NCI-H748 (cell line): Measurements from ENCODE around the gene RBBP8NL.
A peak's percentile ranks its signal among the peaks of the same experiment; 100 is the strongest.

Experiments
- DNase-seq: peaks from one replicate; lab custom pipeline; 2025; ENCODE audit not compliant: unreplicated experiment; lab: John Stamatoyannopoulos, UW

Gene RBBP8NL, protein sequence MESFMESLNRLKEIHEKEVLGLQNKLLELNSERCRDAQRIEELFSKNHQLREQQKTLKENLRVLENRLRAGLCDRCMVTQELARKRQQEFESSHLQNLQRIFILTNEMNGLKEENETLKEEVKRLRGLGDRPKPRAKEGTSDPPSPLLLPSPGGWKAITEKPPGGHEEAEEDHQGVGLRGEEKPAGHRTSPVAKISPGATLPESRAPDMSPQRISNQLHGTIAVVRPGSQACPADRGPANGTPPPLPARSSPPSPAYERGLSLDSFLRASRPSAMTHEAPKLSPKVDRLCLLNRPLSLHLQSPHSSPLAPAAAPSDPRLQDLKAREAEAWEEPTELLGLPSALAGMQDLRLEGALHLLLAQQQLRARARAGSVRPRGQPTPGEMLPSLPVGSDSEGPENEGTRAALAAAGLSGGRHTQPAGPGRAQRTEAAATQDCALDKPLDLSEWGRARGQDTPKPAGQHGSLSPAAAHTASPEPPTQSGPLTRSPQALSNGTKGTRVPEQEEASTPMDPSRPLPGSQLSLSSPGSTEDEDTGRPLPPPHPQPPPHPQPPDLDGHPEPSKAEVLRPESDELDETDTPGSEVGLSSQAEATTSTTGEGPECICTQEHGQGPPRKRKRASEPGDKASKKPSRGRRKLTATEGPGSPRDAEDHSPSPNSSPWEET

DNA sequence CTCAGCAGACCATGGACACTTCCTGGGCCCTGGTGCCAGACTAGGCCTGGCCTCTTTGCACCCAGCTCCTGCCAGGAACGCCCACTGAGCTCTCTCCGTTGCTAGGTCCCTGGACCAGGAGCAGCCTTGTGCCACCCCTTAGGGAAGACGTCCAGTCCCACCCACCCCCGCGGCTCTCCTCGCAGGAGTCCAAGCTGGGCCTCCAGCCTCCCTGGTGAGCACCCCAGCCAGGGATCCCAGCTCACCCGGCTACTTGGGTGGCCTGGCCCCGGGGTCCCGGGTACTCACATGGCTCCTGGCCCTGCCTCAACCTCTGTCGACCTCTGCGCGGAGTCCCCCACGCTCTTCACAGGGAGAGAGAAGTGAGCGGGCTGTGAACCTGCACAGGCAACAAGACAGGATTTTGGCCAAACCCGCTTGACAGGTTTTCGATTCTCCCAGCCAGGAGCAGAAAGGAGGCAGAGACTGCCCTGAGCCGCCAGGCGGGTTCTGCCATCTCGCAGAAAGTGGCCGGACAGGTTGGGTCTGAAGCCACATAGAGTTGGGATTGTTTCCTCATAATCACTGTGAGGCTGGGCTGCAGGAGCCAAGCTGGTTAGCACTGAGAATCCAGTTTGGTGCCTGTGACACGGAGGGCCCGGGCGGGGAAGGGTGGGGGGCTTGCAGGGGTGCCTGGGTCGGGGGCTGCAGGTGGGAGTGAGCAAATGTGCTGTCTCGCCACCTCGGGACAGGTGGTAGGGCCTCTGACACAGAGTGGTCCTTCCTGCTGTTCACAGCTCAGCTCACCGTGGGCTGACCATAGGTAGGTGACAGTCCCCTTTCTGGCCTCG lies at the start of gene RBBP8NL:
Gene RBBP8NL (minus strand): TSS at position 368 of the 830 bp plus-strand sequence. CDS start 7,892 bp downstream, outside the sequence.
- peak; percentile 89 for DNase-seq

DNA sequence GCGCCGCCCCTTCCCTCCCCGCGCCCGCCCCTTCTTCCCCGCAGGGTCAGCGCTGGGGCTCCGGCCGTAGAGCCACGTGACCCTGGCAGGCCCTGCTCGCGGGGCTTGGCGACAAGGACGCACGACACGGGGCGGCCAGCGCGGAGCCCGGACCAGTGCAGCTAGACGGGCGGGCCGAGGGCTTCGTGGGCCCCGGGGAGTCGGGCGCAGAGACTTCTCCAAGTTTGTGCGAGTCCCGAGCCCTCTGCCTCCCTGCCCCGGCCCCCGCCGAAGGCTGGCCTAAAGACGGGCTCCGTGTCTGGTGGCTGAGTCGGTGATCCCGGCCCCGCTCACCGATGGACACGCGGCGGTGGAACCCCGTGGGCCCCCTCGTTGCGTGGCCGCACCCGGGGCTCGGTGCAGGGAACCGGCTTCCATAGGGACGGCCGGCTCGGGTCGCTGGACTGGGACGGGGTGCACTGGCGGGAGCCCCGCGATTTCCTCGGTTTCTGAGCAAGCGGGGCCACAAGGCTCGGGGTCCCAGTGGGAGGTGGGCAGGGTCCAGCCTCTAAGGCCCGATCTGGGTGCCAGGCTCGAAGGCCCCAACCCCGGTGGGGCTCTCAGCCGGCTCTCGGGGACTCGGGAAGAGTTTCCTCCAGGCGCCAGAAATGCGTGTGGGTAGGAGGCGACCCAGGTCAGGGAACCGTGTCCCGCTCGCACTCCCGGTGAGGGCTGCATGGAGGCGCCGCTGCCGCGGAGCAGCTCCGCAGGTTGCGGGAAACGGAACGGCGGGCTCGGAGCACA lies 48.9 kb upstream of the RBBP8NL start:
- DNase-seq, result no peak

DNA sequence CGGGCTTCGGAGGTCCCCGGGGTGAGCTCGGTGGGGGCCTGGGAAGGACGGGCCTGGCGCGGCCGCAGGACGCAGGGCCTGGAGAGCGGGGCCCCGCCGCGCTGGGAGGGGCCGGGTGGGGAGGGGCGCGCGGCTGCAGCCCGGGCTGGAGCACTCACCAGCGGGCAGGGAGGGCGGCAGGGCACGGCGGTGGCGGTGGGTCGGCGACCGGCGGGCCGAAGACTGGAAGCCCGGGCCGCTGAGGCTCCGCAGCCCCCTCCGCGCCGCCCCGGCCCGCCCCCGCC lies 48.4 kb upstream of the RBBP8NL start, which contains the start of gene GATA5:
Gene GATA5 (minus strand): TSS at position 224 of the 284 bp plus-strand sequence. CDS start 474 bp downstream, outside the sequence.
- no peak for DNase-seq

DNA sequence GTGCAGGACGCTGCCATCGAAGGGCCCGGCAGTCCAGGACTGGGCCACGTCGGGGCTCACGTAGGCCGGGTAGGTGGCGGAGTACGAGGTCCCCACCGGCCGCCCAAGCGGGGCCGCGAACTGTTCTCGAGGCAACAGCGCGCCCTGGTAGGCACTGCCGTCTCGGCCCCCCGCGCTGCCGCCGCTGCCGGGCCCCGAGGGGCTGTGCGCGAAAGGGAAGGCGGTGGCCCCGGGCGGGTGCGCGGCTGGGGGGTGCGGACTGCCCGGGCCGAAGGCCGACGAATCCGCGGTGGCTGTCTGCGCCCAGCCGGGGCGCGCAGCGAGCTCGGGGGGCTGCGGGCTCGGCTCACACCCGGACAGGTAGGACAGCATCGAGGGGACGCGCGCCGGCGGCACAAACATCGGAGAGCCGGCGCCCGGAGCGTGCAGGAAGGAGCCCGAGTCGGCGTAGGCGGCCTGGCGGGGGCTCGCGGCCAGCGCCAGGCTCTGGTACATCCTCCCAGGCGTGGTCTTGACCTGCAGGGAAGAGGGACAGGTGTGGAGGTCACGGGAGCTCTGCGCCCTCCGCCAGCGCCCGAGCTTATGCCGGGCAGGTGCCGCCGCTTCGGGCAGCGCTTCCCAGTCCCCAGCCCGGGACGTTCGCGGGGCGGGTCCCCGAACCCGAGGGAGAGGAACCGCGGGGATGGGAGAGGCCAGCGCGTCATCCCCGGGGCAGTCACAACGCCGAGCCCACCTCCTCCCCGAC lies 47.9 kb upstream of the RBBP8NL start:
- peak; percentile 16 for DNase-seq

DNA sequence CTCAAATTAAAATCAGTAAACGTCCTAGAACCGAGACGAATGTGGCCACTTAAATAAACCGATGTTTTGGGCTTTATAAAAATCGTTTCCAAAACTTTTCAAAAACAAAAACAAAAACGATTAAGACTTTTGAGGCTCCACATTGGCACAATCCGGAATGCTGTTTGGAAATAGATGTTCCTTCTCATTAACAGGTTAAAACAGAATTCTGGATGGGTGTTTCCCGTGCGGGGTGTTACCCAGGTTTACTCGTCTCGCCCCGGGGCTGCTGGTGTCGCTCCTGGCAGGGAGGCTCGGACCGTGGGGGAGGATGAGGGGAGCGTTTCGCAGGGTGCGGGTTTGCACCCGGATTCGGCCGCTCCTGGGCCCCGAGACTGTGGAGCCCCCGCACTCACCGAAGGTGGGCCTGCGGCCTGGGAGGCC lies 47.3 kb upstream of the RBBP8NL start:
- no peak for DNase-seq

DNA sequence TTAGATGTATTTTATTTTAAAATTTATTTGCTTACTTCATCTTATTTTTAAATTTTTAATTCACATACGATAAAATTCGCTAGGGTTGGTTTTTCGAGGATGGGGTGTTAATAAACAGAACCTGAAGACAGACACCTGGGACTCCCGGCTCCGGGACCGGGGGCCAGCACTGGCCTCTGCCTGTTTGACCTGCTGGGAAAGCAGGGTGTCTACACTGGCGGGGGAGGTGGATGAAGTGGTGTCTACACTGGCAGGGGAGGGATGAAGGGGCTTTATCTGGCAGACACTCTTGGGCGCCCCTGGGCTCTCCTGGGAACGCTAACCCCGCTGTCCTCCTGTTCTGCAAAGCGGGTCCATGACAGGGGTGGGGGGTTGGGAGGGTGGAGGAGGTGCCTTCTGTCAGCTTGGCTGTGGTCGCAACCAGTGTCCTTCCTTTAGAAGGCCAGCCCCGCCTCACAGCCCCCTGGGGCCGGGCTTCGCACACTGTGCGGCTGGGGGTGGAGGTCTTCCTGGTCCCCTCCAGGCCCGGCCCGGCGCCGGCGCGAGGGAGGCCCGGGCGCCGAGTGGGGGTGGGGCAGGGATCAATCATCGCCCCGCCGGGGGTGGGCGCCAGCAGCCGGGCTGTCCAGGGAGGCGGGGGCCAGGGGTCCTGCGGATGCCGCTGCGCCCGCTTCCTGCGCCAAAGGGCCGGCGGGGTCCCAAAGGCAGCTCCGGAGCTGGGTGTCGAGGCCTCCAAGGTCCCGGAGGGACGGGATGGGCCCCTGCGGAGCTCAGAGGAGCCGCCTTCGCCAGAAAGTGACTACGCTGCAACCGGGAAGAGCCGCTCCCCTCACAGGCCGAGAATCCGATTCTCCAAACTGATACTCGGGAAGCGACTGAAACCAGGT lies 46.6 kb upstream of the RBBP8NL start:
- no peak for DNase-seq

DNA sequence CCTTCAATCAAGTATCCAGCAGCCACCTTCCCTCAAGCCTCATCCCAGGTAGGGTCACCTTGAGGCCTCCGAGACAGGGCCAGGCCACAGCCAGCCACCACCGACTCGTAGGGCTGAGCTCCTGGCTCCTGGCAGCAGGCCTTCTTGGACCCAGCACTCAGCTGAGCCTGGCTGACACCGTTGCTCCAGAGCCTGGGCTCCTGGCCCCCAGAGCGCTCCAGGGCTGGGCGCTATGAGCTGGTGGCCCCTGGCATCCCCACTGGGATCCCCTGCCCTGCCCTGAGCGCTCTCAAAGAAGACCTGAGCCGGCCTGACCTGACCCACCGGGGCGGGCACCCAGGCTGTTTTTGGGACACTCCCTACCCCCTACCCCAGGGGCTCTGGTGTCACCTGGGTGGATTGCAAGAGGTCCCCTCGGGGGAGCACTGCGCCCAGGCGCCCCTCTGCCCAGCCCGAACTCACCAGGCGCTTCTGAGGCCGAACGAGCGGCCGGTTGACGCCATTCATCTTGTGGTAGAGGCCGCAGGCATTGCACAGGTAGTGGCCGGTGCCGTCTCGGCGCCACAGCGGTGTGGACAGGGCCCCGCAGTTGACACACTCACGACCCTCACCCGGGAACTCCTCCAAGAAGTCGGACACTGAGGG lies 45.7 kb upstream of the RBBP8NL start:
- no peak for DNase-seq

DNA sequence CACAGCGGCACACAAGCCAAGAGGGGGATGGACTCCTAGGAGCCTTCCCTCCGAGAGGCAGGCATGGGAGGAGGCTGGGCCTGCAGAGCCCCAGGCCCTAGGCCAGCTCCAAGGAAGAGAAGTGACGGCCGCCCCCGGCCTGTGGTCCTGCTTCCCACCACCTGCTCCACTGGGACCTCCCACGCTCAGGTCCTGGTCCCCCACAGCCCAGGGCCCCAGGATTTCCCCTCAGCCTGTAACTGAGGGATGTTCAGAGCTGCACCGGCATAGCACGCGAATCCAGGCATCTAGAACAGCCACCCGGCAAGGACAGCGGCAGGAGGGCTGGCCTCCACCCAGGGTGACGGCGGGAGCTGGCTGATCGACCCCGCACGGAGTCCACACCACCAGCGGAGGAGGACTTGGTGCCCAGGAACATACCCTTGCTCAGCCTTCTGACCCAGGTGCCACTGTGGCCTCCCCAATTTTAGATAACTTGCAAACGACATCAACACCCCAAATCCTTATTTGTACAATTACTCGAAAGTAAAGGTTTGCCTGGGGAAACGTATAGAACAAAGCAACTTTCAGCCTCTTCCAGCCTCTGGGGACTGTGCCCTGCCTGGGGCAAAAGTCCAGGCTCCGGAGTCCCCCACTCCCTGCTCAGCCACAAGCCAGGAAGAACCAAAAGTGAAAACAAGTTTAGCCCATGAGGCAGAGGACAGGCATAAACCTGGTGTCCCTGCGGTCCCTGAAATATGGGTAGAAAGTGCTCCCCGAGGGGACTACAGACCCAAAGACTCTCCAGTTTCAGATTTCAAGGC lies 45.0 kb upstream of the RBBP8NL start:
- DNase-seq, result no peak

DNA sequence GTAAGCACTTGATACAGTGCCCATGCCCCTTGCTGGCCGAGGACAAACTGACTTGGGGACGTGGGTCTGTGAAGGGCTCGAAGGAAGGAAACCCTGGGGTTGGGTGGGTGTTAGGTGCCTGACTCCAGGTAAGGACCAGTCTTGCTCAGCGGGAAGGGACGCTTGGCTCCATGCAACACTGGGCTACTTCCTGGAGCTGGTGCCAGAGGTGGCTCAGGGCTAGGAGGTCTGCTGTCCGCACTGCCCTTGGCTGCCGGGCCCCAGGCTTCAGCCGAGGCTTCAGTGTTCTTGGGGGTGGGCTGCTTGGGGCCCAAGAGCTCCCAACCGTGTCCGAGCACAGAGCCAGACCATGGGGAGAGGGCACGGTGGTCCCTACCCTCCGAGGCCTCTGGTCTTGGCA lies 43.1 kb upstream of the RBBP8NL start:
- no peak for DNase-seq

DNA sequence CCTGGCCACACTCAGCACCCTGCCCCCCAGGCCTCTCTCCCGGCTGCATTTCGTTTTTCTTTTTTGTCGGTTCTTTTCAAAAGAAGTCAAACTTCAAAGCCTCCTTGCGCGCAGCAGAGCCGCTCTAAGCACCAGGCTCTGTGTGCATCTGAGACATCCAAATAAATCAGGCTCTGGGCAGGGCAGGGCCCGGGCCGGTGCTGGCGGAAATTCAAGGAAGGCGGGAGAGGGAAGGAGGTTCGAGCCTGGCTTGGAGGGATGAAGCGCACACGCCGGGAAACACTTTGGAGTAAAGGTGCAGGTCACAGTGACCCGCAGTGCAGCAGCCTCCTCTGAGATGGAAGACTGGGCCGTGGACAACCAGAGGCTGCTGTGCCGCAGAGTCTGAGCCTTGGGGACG lies 42.7 kb upstream of the RBBP8NL start:
- DNase-seq, result no peak

DNA sequence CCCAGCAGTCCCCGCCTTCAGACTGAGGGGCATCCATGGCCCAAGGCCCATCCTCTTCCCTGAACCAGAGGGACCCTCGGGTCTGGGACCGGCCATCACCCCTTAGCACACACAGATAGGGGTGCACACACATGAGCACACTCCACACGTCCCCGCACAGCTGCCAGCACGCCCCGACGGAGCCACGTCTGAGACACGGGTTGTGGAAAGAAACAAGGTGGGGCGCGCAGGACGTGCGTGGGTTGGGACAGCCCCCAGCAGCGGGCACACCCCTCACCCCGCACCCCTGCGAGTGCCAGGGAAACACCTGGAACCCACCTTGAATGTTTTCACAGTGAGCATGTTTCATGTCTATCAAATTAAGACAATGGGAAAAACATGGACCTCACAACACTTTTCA lies 42.0 kb upstream of the RBBP8NL start:
- no peak for DNase-seq

DNA sequence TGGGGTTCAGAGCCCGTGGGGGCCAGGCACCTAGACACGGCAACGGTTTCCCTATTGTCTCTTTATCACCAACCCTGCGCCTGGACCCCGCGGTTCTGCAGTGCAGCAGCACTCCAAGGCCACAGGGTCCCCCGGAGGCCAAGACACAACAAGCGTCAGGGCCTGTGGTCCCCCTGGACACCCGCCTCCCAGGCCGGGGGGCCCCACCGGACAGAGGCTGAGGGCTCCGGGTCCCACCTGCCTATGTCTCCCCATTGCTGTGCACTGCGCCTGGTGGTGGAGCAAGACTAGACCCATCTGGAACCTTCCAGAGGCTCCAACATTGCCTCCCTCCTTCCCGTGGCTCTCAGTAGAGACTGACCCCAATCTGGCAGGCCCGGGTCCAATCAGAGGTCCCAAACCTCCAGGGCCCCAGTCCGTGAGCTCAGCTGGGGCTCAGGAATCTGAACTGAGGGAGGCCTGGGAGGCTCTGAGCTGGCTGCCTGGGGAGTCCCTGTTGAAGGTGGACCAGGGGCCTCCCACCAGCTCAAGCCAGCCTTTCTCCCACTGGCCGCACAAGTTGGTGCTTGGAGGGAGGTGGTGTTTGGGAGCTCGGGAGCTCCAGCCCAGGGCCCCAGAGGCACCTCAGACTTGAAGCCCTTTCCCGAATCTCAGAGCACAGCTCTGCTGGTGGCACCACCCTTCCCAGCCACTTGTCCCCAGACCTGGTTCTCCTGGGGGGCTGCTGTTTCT lies 39.6 kb upstream of the RBBP8NL start:
- DNase-seq, result no peak

DNA sequence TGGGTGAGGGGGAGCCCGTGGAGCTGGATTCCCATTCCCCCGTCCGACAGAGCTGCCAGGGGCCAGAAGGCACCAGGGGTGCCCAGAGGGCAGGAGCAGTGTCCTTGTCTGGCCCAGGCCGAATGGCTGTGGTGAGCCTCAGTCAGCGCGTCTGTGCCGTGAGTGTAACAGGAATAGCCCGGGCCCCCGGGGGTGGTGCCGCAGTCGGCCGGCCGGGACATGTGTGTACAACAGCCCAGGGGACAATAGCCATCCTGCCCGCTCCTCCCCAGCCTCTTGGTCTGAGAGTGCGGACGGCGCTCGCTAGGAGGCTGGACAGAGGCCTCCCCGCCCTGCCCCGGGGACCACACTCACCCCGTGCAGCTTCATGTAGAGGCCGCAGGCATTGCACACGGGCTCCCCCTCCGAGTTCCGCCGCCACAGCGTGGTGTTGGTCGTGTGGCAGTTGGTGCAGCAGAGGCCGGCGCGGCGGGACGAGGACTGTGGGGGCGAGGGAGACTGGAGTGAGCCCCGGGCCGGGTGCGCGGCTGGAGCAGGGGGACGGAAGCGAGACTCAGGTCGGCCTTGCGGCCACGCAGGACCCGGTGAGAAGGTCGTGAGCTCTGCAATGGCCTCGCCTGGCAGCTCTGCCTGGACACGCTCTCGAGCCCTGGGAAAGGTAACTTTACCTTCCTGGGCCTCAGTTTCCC lies 38.9 kb upstream of the RBBP8NL start:
- no peak for DNase-seq

DNA sequence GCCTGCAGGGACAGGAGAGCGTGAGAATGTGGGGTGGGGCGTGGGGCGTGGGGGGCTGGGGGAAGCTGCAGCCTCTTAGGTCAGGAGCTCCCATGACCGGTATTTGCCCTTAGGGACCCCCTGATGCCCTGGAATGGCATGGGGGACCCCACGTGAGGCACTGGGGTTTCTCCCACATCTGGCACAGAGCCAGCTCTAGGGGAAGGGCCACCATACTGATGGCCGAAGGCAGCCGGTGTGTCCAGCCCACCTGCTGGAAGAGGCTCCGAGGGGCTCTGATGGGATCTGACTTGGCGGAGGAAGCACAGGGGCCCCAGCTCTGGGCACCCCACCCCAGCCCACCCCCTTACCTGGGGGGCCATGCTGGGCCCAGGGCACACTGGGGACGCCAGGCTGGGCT lies 37.7 kb upstream of the RBBP8NL start:
- DNase-seq, result no peak

DNA sequence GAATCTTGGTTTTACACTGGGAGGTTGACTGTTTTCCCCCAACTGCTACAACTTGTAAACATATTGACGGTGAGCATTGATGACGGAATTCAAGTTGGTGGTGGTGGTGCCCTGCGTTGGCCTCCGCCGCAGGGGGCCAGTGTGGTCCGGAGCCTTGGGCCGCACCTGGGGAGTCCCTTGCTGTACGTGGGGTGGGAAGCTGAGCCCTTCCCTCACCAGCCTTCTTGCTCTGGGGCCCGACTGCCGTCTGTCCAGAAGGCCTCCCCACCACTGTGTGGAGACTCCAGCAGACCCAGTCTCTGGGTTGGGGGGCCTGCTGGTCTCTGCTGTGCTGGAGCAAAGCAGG lies 37.1 kb upstream of the RBBP8NL start:
- no peak for DNase-seq

DNA sequence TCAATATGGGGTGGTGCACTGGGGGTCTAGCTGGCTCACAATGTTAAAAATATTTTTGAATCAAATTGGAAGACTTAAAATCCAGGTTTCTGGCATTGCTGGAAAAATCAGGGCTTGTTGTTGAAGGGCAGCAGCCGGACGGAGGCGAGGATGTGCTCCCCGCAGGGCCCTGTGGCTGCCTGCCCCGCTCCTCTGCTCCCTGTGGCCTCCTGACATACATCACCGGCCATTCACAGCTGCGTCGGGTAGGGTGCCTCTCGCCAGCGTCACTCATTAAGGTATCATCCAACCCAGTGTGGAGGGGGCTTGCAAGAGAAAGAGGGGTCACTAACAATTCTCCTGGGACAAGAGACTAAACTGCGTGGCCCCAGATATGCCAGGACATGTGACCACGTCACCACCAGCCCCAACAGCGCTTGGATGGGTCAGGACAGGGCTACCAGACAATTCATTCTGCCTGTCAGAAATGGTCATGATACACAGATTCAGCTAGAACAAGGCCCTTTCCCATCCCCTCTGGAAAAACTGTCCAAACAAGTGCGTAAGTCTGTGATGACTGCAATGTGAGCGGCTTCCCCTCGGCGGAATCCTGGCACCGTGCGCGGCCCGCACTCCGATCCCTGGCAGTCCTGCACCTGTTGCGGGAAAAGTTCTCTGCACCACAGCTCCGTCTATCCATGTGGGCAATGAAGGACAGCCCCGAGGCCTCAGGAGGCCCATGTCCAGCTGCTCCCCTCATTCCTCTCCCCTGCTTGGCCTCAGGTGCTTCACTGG lies 36.5 kb upstream of the RBBP8NL start:
- DNase-seq, result no peak
